SK-N-SH (cell line): ENCODE measurements around the gene MACROD2.

Experiments
- CHD2 ChIP-seq: fragments of 150-350 bp; IDR thresholded peaks from 2 replicates; pipeline ENCODE4 v1.6.1; 2018; ENCODE audit warnings: low read length; ENCODE audit not compliant: partially characterized antibody
- CTCF ChIP-seq: fragments of 200-600 bp; sonication (generic); IDR thresholded peaks from 2 replicates; pipeline ENCODE4 v1.6.1; 2017; ENCODE audit warnings: antibody characterized with exemption, mild to moderate bottlenecking, moderate library complexity
- EP300 ChIP-seq, 2 experiments: IDR thresholded peaks; 2 replicates each; pipeline versions ENCODE4 v1.4.0 to v1.6.1; 2012; ENCODE audit warnings: borderline replicate concordance in 1 of 2, low read depth in 1 of 2, low read length in 1 of 2
- EZH2phosphoT487 ChIP-seq: fragments of 200-600 bp; sonication (generic); IDR thresholded peaks from 2 replicates; pipeline ENCODE4 v1.6.1; 2017; ENCODE audit warnings: low read depth, mixed run types, mild to moderate bottlenecking, antibody characterized with exemption, moderate library complexity, borderline replicate concordance
- NFIC ChIP-seq: IDR thresholded peaks from 2 replicates; pipeline ENCODE4 v1.4.0; 2012; ENCODE audit warnings: borderline replicate concordance
- POLR2AphosphoS5 ChIP-seq: IDR thresholded peaks from 2 replicates; pipeline ENCODE4 v1.6.1; 2012; ENCODE audit warnings: low read depth, low read length
- RAD21 ChIP-seq: IDR thresholded peaks from 2 replicates; pipeline ENCODE4 v1.6.1; 2012; ENCODE audit warnings: mild to moderate bottlenecking, low read length
- TAF1 ChIP-seq: IDR thresholded peaks from 2 replicates; pipeline ENCODE4 v1.6.1; 2012; ENCODE audit warnings: low read depth, mild to moderate bottlenecking, low read length, moderate library complexity, borderline replicate concordance
- TEAD4 ChIP-seq: IDR thresholded peaks from 2 replicates; pipeline ENCODE4 v1.4.0; 2012; ENCODE audit warnings: mild to moderate bottlenecking, borderline replicate concordance; ENCODE audit not compliant: insufficient read depth
- TF ChIP-seq, protein P1 (sequence below): IDR thresholded peaks from 2 replicates; pipeline ENCODE4 v1.4.0; 2012; ENCODE audit warnings: low read depth, borderline replicate concordance

DNA sequence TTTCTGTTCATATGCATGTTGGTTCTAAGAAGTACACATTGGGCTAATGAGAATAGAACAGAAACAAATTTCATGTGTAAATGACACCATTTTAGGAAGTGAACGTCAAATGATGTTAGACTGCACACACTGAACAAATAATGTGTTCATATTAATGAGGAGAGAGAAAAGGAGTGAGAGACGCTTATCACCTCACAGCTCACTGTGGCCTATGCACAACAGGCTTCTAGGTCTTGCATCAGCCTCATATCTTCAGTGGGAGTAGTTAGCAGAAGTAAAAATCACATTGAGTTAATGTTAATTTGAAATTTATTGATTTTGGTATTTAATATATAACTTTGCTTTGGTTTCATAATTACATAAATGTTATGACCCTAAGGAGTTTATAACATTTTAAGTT, 454.9 kb downstream of the MACROD2 start:
- TF ChIP-seq CTCF: no peak
- TF ChIP-seq CHD2: no peak
- TF ChIP-seq TEAD4: no peak
- no peak for TF ChIP-seq POLR2AphosphoS5
- no peak for TF ChIP-seq RAD21
- no peak for TF ChIP-seq NFIC
- no peak for TF ChIP-seq EZH2phosphoT487
- no peak for TF ChIP-seq EP300 (IDR thresholded peaks at IDR 0.05; ENCODE audit: borderline replicate concordance in 1 of 2, low read depth in 1 of 2, low read length in 1 of 2)
- TF ChIP-seq, protein P1, sequence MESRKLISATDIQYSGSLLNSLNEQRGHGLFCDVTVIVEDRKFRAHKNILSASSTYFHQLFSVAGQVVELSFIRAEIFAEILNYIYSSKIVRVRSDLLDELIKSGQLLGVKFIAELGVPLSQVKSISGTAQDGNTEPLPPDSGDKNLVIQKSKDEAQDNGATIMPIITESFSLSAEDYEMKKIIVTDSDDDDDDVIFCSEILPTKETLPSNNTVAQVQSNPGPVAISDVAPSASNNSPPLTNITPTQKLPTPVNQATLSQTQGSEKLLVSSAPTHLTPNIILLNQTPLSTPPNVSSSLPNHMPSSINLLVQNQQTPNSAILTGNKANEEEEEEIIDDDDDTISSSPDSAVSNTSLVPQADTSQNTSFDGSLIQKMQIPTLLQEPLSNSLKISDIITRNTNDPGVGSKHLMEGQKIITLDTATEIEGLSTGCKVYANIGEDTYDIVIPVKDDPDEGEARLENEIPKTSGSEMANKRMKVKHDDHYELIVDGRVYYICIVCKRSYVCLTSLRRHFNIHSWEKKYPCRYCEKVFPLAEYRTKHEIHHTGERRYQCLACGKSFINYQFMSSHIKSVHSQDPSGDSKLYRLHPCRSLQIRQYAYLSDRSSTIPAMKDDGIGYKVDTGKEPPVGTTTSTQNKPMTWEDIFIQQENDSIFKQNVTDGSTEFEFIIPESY: no peak
- no peak for TF ChIP-seq TAF1
